Prostate gland (tissue), 2 donors: Measurements from ENCODE around the gene EPG5. TPM values are rescaled to one million over a fixed set of nuclear protein-coding genes. Genes with fewer than 3 reads are reported as not detected.

Experiments
- DNase-seq: peaks from one replicate; pipeline ENCODE4 v3.0.0-alpha.2; 2019; ENCODE audit warnings: low spot score
- H3K27ac ChIP-seq, 2 donors: fragments of 200-600 bp; sonication (generic); 2 replicates each; pipeline ENCODE4 v1.5.1; 2017 to 2019
- H3K27me3 ChIP-seq: fragments of 200-600 bp; sonication (generic); replicated peaks from 2 replicates; pipeline ENCODE4 v1.5.1; 2019; ENCODE audit not compliant: insufficient read depth
- H3K36me3 ChIP-seq, 2 donors: fragments of 200-600 bp; sonication (generic); 1 replicate in 1 of 2; 2 replicates in 1 of 2; pipeline versions ENCODE4 v1.5.1 to v1.8.1; 2017 to 2019
- H3K4me1 ChIP-seq: fragments of 200-600 bp; sonication (generic); replicated peaks from 2 replicates; pipeline ENCODE4 v1.5.1; 2019
- H3K4me3 ChIP-seq, 2 donors: fragments of 200-600 bp; sonication (generic); 2 replicates each; pipeline ENCODE4 v1.5.1; 2017 to 2019
- H3K9me3 ChIP-seq: fragments of 200-600 bp; sonication (generic); 2 replicates; pipeline ENCODE4 v1.5.1; 2017
- CTCF ChIP-seq, 4 experiments: fragments of 200-600 bp in 2 of 4; fragments of 450-650 bp in 2 of 4; sonication (generic) in 2 of 4; IDR thresholded peaks; 1 replicate in 3 of 4; 2 replicates in 1 of 4; pipeline ENCODE4 v1.5.1; 2016 to 2019; ENCODE audit warnings: antibody characterized with exemption in 4 of 4, mild to moderate bottlenecking in 2 of 4, moderate library complexity in 2 of 4
- POLR2A ChIP-seq: fragments of 450-650 bp; IDR thresholded peaks from one replicate; pipeline ENCODE4 v1.6.1; 2016; ENCODE audit warnings: antibody characterized with exemption, mild to moderate bottlenecking
- POLR2AphosphoS5 ChIP-seq: sonication (generic); formaldehyde crosslinking; IDR thresholded peaks from one replicate; pipeline ENCODE4 v1.6.1; 2017; ENCODE audit warnings: antibody characterized with exemption
- WGBS: methylation state at CpG from one replicate; pipeline ENCODE4 v1.1.5; 2018; 5-methylcytosine and 5-hydroxymethylcytosine counted together
- intact Hi-C: fragments of 100-400 bp; cut with DNase I; formaldehyde crosslinking; loops from one replicate; pipeline ENCODE4 v1.14.2; 2022
- total RNA-seq, 2 donors: library from RNA; depleted of rRNA; stranded (reverse); fragments of >200 nt; gene quantifications; one replicate each; pipeline ENCODE4 v1.1.0, GENCODE V29; 2016

Gene EPG5
- total RNA-seq, 2 donors from 2014 or later, result 21.5 to 50.3 TPM

DNA sequence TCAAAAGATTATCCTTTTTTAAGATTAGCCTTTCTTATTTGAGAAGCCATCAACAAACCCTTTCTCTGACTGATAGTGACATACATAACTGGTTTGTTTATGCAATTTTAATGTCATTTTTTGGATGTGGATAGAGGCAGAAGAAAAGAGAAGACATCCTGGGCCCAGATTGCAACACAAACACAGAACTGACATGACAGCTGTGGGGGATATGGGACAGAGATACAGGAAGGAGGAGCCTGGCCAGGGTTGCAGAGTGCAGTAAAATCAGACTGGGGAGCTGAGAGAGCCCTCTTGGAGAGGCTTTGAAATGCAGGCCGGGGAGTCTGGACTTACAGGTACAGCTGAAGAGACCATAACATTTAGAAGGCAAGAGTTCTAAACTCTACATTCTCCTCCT, 76.5 kb downstream of the EPG5 start:
- WGBS, result 90% methylated on average over 1 of the region's 1 CpG
- Histone ChIP-seq H3K36me3 (no peaks in the 10 kb centered on the region), H3K4me3 (no peak overlapping the region), H3K27ac (no peak overlapping the region), H3K9me3 (no peaks in the 10 kb centered on the region), H3K4me1 (no peaks in the 10 kb centered on the region), H3K27me3 (no peaks in the 10 kb centered on the region)
- intact Hi-C loops, result no loop called here
- DNase-seq, result no peak
- TF ChIP-seq POLR2A, result no peak
- TF ChIP-seq POLR2AphosphoS5, result no peak
- no peak for TF ChIP-seq CTCF (IDR thresholded peaks at IDR 0.05)

GRCh38 chr18:45889419-45890064, 77.6 kb downstream of the EPG5 start:
- Histone ChIP-seq H3K9me3 (no peaks in the 10 kb centered on the region), H3K36me3 (no peaks in the 10 kb centered on the region), H3K27me3 (no peaks in the 10 kb centered on the region), H3K4me3 (no peak overlapping the region), H3K27ac (no peak overlapping the region), H3K4me1 (no peaks in the 10 kb centered on the region)
- intact Hi-C loops, result no loop called here
- DNase-seq, result no peak
- TF ChIP-seq CTCF (IDR thresholded peaks at IDR 0.05) (no peak), POLR2A (no peak), POLR2AphosphoS5 (no peak)
- 94% methylated on average over 3 of the region's 3 CpGs for WGBS

DNA sequence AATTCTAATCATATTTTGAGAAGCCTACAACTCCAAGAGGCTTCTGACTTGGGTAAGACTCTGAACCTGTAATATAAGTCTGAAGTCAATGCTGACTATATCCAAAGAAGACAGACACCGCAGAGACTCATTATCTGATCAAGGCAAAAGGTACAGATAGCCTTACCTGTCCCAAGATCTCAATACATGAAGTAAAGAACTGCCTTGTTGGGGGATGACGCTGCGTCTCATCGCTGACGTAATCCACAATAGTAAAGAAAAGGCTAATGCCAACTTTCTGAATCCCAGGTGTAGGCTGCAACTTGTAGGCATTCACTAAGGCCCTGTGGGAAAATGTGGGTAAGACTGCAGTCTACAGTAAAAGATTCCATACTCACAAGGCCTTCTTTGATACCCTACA, 79.5 kb downstream of the EPG5 start:
- TF ChIP-seq POLR2A (no peak), POLR2AphosphoS5 (no peak), CTCF (IDR thresholded peaks at IDR 0.05) (no peak)
- 97% methylated on average over 5 of the region's 5 CpGs for WGBS
- H3K27me3 ChIP-seq, result no peaks in the 10 kb centered on the region
- H3K4me1 ChIP-seq, result no peaks in the 10 kb centered on the region
- no peak overlapping the region for H3K27ac ChIP-seq
- intact Hi-C loops, result no loop called here
- no peak overlapping the region for H3K4me3 ChIP-seq
- no peaks in the 10 kb centered on the region for H3K36me3 ChIP-seq
- no peak for DNase-seq
- H3K9me3 ChIP-seq, result no peaks in the 10 kb centered on the region

DNA sequence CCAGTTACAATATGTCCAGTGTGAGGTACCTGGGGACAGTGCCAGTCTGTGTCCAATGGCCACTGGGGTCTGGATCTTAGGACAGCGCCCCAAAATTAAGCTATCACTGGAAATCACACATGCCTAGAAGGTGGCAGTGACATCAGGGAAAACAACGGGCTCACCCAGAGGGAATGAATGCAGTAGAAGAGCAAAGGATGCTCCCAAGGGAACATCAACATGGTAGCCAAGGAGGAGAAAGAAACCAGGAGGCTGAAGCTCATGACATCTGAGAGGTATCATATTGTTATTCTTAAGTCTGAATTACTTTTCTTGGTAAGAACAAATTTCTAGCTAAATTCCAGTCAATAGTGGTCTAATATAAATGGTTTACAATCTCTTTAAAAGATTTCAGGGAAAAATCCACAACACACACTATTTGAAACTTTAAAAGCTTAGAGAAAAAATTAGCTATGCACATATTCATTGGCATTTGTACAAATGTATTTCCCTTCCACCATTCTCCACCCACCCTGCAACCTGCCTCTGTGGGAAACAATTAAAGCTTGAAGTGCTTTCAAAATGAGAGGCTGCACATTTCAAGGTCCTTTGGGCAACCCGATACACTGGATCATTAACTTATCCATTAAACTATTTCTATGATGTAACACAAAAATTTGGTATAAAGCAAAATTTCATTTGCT, 86.1 kb downstream of the EPG5 start:
- Histone ChIP-seq H3K9me3 (no peaks in the 10 kb centered on the region), H3K4me1 (no peaks in the 10 kb centered on the region), H3K27me3 (no peaks in the 10 kb centered on the region), H3K36me3 (no peaks in the 10 kb centered on the region), H3K4me3 (no peak overlapping the region), H3K27ac (no peak overlapping the region)
- TF ChIP-seq CTCF (IDR thresholded peaks at IDR 0.05) (no peak), POLR2AphosphoS5 (no peak), POLR2A (no peak)
- intact Hi-C loops, result loop anchor here (5.0 kb wide), 2 partner anchors 189 to 259 kb away; no protein-coding TSS in a partner anchor
- 92% methylated on average over 3 of the region's 3 CpGs for WGBS
- no peak for DNase-seq
